Stimulated activated CD8-positive, alpha-beta memory T cell treated with anti-CD3 and anti-CD28 coated beads, Interleukin-4, amount 100 ng/mL, for 24 hours (primary cell): ENCODE measurements around the gene CREB1.

ENCODE experiments used
- DNase-seq: peaks from one replicate; pipeline ENCODE4 v3.0.0-alpha.2; 2020; ENCODE audit warnings: low read depth

CREB1 gene

GRCh38 chr2:207543272-207543671, 13.5 kb downstream of the CREB1 start:
- DNase-seq = no peak

- DNase-seq = no peak
Measured at GRCh38 chr2:207546822-207547221, 17.1 kb downstream of the CREB1 start.

- DNase-seq = no peak
Measured at GRCh38 chr2:207549145-207549544, 19.4 kb downstream of the CREB1 start.

GRCh38 chr2:207558079-207558491, 28.3 kb downstream of the CREB1 start:
- DNase-seq = no peak

- no peak for DNase-seq
Measured at GRCh38 chr2:207561386-207562080, 31.8 kb downstream of the CREB1 start.

- DNase-seq = no peak
Measured at GRCh38 chr2:207565736-207566500, 36.2 kb downstream of the CREB1 start.

- DNase-seq = no peak
Measured at GRCh38 chr2:207567671-207568070, 37.9 kb downstream of the CREB1 start.

GRCh38 chr2:207571370-207571769, 41.6 kb downstream of the CREB1 start:
- no peak for DNase-seq

- no peak for DNase-seq
Measured at GRCh38 chr2:207584952-207585351, 55.2 kb downstream of the CREB1 start.

GRCh38 chr2:207587305-207587704, 57.5 kb downstream of the CREB1 start:
- DNase-seq = no peak

- no peak for DNase-seq
Measured at GRCh38 chr2:207589143-207589542, 59.4 kb downstream of the CREB1 start.

- no peak for DNase-seq
Measured at GRCh38 chr2:207593277-207593676, 63.5 kb downstream of the CREB1 start.

- no peak for DNase-seq
Measured at GRCh38 chr2:207594264-207594663, 64.5 kb downstream of the CREB1 start.

GRCh38 chr2:207594731-207595130, 65.0 kb downstream of the CREB1 start:
- no peak for DNase-seq

- no peak for DNase-seq
Measured at GRCh38 chr2:207599636-207600035, 69.9 kb downstream of the CREB1 start.

GRCh38 chr2:207600231-207600630, 70.5 kb downstream of the CREB1 start:
- DNase-seq = no peak

GRCh38 chr2:207601774-207602173, 72.0 kb downstream of the CREB1 start:
- DNase-seq = no peak

- DNase-seq = no peak
Measured at GRCh38 chr2:207603486-207603885, 73.7 kb downstream of the CREB1 start.

GRCh38 chr2:207606399-207606798, 76.6 kb downstream of the CREB1 start:
- DNase-seq = no peak

GRCh38 chr2:207606829-207607228, 77.1 kb downstream of the CREB1 start:
- DNase-seq = no peak

GRCh38 chr2:207612714-207613113, 83.0 kb downstream of the CREB1 start:
- no peak for DNase-seq

GRCh38 chr2:207614824-207615223, 85.1 kb downstream of the CREB1 start:
- DNase-seq = no peak

GRCh38 chr2:207616185-207616584, 86.4 kb downstream of the CREB1 start:
- DNase-seq = no peak
